Coronary artery (tissue), 2 donors: ENCODE measurements around the gene TSPAN1.

Source experiments
- DNase-seq: peaks from one replicate; pipeline ENCODE4 v3.0.0-alpha.2; 2017; ENCODE audit warnings: low spot score
- H3K27ac ChIP-seq, 2 donors: fragments of 200-600 bp; sonication (generic); one replicate each; pipeline ENCODE4 v1.5.1; 2016 to 2019
- H3K4me3 ChIP-seq: fragments of 200-600 bp; sonication (generic); 2 replicates; pipeline ENCODE4 v1.5.1; 2016; ENCODE audit warnings: mild to moderate bottlenecking, moderate library complexity
- CTCF ChIP-seq: fragments of 200-600 bp; sonication (generic); IDR thresholded peaks from one replicate; pipeline ENCODE4 v1.5.1; 2019; ENCODE audit warnings: antibody characterized with exemption

The TSPAN1 gene

GRCh38 chr1:46148318-46148717 is 26.6 kb upstream of the TSPAN1 start:
- Histone ChIP-seq H3K27ac (no peak overlapping the region), H3K4me3 (no peak overlapping the region)
- DNase-seq, result no peak
- no peak for TF ChIP-seq CTCF

GRCh38 chr1:46150085-46150484 is 24.8 kb upstream of the TSPAN1 start:
- no peak for DNase-seq
- peak overlapping the region in 1 of 2 donors; percentile 0 for H3K27ac ChIP-seq
- no peak for TF ChIP-seq CTCF
- no peak overlapping the region for H3K4me3 ChIP-seq

- no peak for TF ChIP-seq CTCF
- Histone ChIP-seq H3K27ac (no peak overlapping the region), H3K4me3 (no peak overlapping the region)
- no peak for DNase-seq
Observed at GRCh38 chr1:46152016-46152415, 22.9 kb upstream of the TSPAN1 start.

GRCh38 chr1:46153228-46153627 is 21.7 kb upstream of the TSPAN1 start:
- TF ChIP-seq CTCF, result no peak
- no peak for DNase-seq
- no peak overlapping the region for H3K27ac ChIP-seq
- H3K4me3 ChIP-seq, result no peak overlapping the region

GRCh38 chr1:46153732-46154131 is 21.2 kb upstream of the TSPAN1 start:
- Histone ChIP-seq H3K4me3 (no peak overlapping the region), H3K27ac (no peak overlapping the region)
- DNase-seq, result no peak
- no peak for TF ChIP-seq CTCF

GRCh38 chr1:46157916-46158311 is 17.0 kb upstream of the TSPAN1 start:
- no peak for DNase-seq
- no peak for TF ChIP-seq CTCF
- H3K27ac ChIP-seq, result no peak overlapping the region
- H3K4me3 ChIP-seq, result no peak overlapping the region

GRCh38 chr1:46158312-46159281 is 16.3 kb upstream of the TSPAN1 start:
- Histone ChIP-seq H3K4me3 (no peak overlapping the region), H3K27ac (no peak overlapping the region)
- no peak for TF ChIP-seq CTCF
- no peak for DNase-seq
